ENCODE data around the gene IFT52. TPM values are rescaled to one million over a fixed set of nuclear protein-coding genes. Genes with fewer than 3 reads are reported as not detected.
"Not testable (repeated sequence)": the region's sequence is repeated elsewhere in the genome, so short reads cannot be mapped to it uniquely, and the experiment has no call there.

Gene IFT52
- total RNA-seq, 6 experiments from 2014 or later = 29.1 to 37.9 (median 35.2) TPM

DNA sequence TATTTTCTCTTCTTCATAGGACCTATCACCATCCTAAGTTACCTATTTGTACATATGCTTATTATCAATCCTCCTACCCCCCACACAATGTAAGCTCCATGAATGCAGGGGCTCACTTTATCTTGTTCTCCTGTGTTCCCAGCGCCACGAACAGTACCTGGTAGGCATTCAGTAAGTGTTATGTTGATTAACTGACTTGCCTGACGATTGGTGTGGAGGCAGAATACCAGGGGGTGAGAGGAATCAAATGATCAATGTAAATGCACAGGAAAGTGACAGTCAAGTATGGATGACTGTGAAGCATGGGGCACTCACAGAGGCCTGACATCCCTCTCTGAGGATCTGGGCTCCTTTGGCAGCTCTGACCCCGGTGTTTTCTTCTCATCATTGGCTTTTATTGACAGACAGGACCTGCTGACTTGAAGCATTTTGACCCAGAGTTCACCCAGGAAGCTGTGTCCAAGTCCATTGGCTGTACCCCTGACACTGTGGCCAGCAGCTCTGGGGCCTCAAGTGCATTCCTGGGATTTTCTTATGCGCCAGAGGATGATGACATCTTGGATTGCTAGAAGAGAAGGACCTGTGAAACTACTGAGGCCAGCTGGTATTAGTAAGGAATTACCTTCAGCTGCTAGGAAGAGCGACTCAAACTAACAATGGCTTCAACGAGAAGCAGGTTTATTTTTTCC is 6.1 kb upstream of the IFT52 start:
- Mint-ChIP-seq H3K9me3 (no peaks in the 10 kb centered on the region), H3K27me3 (ENCODE audit: insufficient read depth) (peaks cover 4% of the 10 kb centered on the region), H3K4me3 (no peak overlapping the region), H3K36me3 (ENCODE audit: low read depth) (no peaks in the 10 kb centered on the region), H3K27ac (peak overlapping the region; percentile 46), H3K4me1 (ENCODE audit: low read depth) (peaks cover 22% of the 10 kb centered on the region)
- TF ChIP-seq, protein P1, sequence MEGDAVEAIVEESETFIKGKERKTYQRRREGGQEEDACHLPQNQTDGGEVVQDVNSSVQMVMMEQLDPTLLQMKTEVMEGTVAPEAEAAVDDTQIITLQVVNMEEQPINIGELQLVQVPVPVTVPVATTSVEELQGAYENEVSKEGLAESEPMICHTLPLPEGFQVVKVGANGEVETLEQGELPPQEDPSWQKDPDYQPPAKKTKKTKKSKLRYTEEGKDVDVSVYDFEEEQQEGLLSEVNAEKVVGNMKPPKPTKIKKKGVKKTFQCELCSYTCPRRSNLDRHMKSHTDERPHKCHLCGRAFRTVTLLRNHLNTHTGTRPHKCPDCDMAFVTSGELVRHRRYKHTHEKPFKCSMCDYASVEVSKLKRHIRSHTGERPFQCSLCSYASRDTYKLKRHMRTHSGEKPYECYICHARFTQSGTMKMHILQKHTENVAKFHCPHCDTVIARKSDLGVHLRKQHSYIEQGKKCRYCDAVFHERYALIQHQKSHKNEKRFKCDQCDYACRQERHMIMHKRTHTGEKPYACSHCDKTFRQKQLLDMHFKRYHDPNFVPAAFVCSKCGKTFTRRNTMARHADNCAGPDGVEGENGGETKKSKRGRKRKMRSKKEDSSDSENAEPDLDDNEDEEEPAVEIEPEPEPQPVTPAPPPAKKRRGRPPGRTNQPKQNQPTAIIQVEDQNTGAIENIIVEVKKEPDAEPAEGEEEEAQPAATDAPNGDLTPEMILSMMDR (IDR thresholded peaks at IDR 0.05) = no peak
- DNase-seq = peak; percentile 42

DNA sequence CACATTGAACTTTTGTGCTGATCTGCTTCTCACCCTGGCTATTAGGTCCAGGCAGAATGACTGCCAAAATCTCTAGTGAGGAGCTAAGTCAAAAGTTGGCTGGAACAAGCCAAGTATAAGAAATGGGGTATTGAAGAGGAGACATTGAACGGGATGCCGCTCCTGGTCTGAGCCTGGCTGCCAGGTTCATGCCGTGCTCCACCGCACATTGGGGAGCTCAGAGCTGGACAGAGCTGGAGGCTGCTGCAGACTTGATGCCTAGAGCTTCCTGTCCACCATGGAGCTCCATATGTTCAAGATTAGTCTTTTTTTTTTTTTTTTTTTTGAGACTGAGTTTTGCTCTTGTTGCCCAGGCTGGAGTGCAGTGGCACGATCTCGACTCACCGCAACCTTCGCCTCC is 4.1 kb upstream of the IFT52 start:
- H3K27me3 Mint-ChIP-seq (ENCODE audit: insufficient read depth) = peaks cover 3% of the 10 kb centered on the region
- H3K9me3 Mint-ChIP-seq = no peaks in the 10 kb centered on the region
- no peak overlapping the region for H3K4me3 Mint-ChIP-seq
- TF ChIP-seq, protein P1 (IDR thresholded peaks at IDR 0.05) = no peak
- no peak overlapping the region for H3K27ac Mint-ChIP-seq
- H3K4me1 Mint-ChIP-seq (ENCODE audit: low read depth) = peaks cover 37% of the 10 kb centered on the region
- no peaks in the 10 kb centered on the region for H3K36me3 Mint-ChIP-seq (ENCODE audit: low read depth)
- DNase-seq = no peak

DNA sequence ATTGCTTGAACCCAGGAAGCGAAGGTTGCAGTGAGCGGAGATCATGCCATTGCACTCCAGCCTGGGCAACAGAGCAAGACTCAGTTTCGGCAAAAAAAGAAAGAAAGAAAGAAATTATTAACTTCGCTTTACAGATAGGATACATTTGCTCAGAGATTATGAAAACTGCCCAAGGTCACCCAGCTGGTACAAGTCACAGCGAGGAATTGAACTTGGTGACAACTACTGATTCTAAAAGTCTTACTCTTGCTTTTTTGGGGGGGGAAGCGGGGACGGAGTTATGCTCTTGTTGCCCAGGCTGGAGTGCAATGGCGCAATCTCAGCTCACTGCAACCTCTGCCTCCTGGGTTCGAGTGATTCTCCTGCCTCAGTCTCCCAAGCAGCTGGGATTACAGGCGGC is 2.2 kb upstream of the IFT52 start:
- DNase-seq; H3K36me3 Mint-ChIP-seq (ENCODE audit: low read depth); H3K27ac Mint-ChIP-seq; H3K9me3 Mint-ChIP-seq; H3K27me3 Mint-ChIP-seq (ENCODE audit: insufficient read depth); H3K4me3 Mint-ChIP-seq: not testable (repeated sequence)
- peaks cover 44% of the 10 kb centered on the region for H3K4me1 Mint-ChIP-seq (ENCODE audit: low read depth)

DNA sequence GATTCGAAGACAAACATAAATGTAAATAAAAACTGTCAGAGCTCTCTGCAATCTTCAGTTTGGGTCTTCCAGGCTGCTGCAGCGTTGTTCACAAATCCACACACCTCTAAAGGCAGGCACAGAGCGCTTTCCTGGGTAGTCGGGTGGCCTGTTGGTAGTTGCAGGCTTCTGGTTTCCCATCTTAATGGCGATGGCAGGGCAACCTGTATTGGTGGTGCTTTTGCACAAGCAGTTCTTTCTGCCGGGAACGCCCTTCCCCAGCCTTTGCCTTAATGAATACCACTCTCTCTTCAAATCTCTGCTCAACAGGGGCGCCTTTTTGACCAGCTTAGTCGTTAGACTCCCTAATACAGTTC is 723 bp upstream of the IFT52 start:
- H3K9me3 Mint-ChIP-seq = no peaks in the 10 kb centered on the region
- H3K27me3 Mint-ChIP-seq (ENCODE audit: insufficient read depth) = peaks cover 4% of the 10 kb centered on the region
- peaks cover 29% of the 10 kb centered on the region for H3K4me1 Mint-ChIP-seq (ENCODE audit: low read depth)
- H3K4me3 Mint-ChIP-seq = peak overlapping the region; percentile 95
- TF ChIP-seq, protein P1 (IDR thresholded peaks at IDR 0.05) = no peak
- H3K36me3 Mint-ChIP-seq (ENCODE audit: low read depth) = no peaks in the 10 kb centered on the region
- no peak for DNase-seq
- H3K27ac Mint-ChIP-seq = peak overlapping the region; percentile 98

DNA sequence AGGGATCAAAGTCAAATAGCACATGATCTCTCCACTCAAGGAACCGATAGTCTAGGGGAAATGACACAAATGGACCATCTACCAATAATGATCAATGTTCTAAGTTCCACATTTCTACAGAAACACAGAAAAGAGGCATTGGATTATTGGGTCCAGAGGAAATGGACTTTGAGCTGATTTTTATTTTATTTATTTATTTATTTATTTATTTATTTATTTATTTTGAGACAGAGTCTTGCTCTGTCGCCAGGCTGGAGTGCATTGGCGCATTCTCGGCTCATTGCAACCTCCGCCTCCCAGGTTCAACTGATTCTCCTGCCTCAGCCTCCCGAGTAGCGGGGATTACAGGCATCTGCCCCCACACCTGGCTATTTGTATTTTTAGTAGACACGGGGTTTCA is 11.2 kb downstream of the IFT52 start:
- not testable (repeated sequence) for H3K9me3 Mint-ChIP-seq; H3K36me3 Mint-ChIP-seq (ENCODE audit: low read depth); DNase-seq; H3K4me1 Mint-ChIP-seq (ENCODE audit: low read depth); H3K4me3 Mint-ChIP-seq; H3K27ac Mint-ChIP-seq; H3K27me3 Mint-ChIP-seq (ENCODE audit: insufficient read depth)

DNA sequence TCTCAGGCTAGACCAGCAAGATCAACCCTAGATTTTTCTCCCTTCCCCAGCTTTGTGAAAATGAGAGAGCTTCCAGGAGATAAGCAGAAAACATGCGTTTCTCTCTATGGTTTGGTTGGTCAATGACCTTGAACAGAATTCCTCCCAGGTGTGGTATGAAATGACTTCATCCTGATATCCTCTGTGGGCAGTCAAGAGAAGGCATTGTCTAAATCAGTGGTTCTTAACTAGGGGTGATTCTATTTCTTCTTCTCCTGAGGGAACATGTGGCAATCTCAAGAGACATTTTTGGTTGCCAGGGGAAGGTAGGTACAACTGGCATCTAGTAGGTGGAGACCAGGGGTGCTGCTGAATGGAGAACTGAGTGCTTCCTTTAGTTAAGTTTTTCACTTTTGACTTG is 12.4 kb downstream of the IFT52 start:
- Mint-ChIP-seq H3K9me3 (no peaks in the 10 kb centered on the region), H3K27ac (no peak overlapping the region), H3K4me3 (no peak overlapping the region), H3K36me3 (ENCODE audit: low read depth) (peaks cover 6% of the 10 kb centered on the region; the same call in 1 of the 2 replicates), H3K27me3 (ENCODE audit: insufficient read depth) (no peaks in the 10 kb centered on the region), H3K4me1 (ENCODE audit: low read depth) (no peaks in the 10 kb centered on the region)
- DNase-seq = no peak
- TF ChIP-seq, protein P1 (IDR thresholded peaks at IDR 0.05) = no peak

Data from HFFc6 (cell line).